Measurements from ENCODE around the gene BCL6. TPM values are rescaled to one million over a fixed set of nuclear protein-coding genes. Genes with fewer than 3 reads are reported as not detected.

Gene BCL6
- total RNA-seq, 4 donors from 2014 or later = 193 to 441 (median 282) TPM

GRCh38 chr3:187759601-187760000 is 14.3 kb upstream of the BCL6 start:
- intact Hi-C loops (cut with DNase I; ENCODE audit: low total_unique reads) = loop anchor here (10.0 kb wide), 1 partner anchor 285 kb away; no protein-coding TSS in a partner anchor
- H3K4me3 ChIP-seq (ENCODE audit: low read depth, poor library complexity, severe bottlenecking) = no peak overlapping the region
- DNase-seq (ENCODE audit: low spot score in 2 of 2) = no peak
- TF ChIP-seq POLR2A (IDR thresholded peaks at IDR 0.05) = no peak
- TF ChIP-seq CTCF (IDR thresholded peaks at IDR 0.05) = no peak
- 67 to 69% methylated on average over 2 of the region's 2 CpGs for WGBS, 2 donors

GRCh38 chr3:187758318-187758955 is 13.2 kb upstream of the BCL6 start:
- TF ChIP-seq CTCF (IDR thresholded peaks at IDR 0.05) (no peak), POLR2A (IDR thresholded peaks at IDR 0.05) (no peak)
- no peak for DNase-seq (ENCODE audit: low spot score in 2 of 2)
- intact Hi-C loops (cut with DNase I; ENCODE audit: low total_unique reads) = loop anchor here (10.0 kb wide), 1 partner anchor 286 kb away; no protein-coding TSS in a partner anchor
- WGBS, 2 donors = 81 to 92% methylated on average over 1 of the region's 1 CpG
- H3K4me3 ChIP-seq (ENCODE audit: low read depth, poor library complexity, severe bottlenecking) = no peak overlapping the region

- intact Hi-C loops (cut with DNase I; ENCODE audit: low total_unique reads) = loop anchor here (5.0 to 10.0 kb wide), 2 partner anchors 291 to 879 kb away; no protein-coding TSS in a partner anchor
- DNase-seq (ENCODE audit: low spot score in 2 of 2) = no peak
- TF ChIP-seq CTCF (IDR thresholded peaks at IDR 0.05) (no peak), POLR2A (IDR thresholded peaks at IDR 0.05) (no peak)
- H3K4me3 ChIP-seq (ENCODE audit: low read depth, poor library complexity, severe bottlenecking) = no peak overlapping the region
- WGBS, 2 donors = 89% methylated on average over 4 of the region's 4 CpGs
Measured at GRCh38 chr3:187753516-187753915, 8.2 kb upstream of the BCL6 start.

- TF ChIP-seq POLR2A (IDR thresholded peaks at IDR 0.05) (no peak), CTCF (IDR thresholded peaks at IDR 0.05) (no peak)
- no peak for DNase-seq (ENCODE audit: low spot score in 2 of 2)
- 44 to 49% methylated on average over 11 of the region's 11 CpGs for WGBS, 2 donors
- no peak overlapping the region for H3K4me3 ChIP-seq (ENCODE audit: low read depth, poor library complexity, severe bottlenecking)
- intact Hi-C loops (cut with DNase I; ENCODE audit: low total_unique reads) = loop anchor here (5.0 to 10.0 kb wide), 2 partner anchors 294 to 882 kb away; no protein-coding TSS in a partner anchor
Measured at GRCh38 chr3:187750513-187751123, 5.3 kb upstream of the BCL6 start.

GRCh38 chr3:187750006-187750512 is 4.8 kb upstream of the BCL6 start:
- TF ChIP-seq POLR2A (IDR thresholded peaks at IDR 0.05) (no peak), CTCF (IDR thresholded peaks at IDR 0.05) (no peak)
- no peak overlapping the region for H3K4me3 ChIP-seq (ENCODE audit: low read depth, poor library complexity, severe bottlenecking)
- no peak for DNase-seq (ENCODE audit: low spot score in 2 of 2)
- WGBS, 2 donors = 38 to 39% methylated on average over 14 of the region's 14 CpGs
- intact Hi-C loops (cut with DNase I; ENCODE audit: low total_unique reads) = loop anchor here (5.0 to 10.0 kb wide), 2 partner anchors 295 to 882 kb away; no protein-coding TSS in a partner anchor

All from lower leg skin (tissue), 4 donors.